ENCODE results near the gene ACOT12.

The ACOT12 gene

DNA sequence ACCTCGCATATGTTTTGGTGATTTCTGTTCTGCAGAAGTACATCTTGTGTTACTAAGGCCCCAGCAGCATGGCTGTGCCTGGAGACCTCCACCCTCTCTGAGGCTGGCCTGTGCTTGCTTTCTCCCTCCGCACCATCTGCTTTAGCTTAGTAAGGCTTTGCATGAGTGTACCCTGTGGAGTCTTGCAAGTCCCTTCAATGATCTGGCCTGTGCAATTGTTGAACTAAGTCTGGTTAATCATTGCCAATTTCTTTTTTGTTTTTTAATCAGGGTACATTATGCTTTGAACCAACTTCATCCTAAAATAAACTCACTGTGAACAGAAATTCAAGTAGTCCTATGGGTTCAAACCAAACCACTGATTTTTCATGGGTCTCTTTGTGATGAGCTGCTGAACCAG is 32.3 kb downstream of the ACOT12 start:
- Histone ChIP-seq H3K4me3 (ENCODE audit: low read depth, low read length) (no peak overlapping the region), H3K9ac (ENCODE audit: low read length) (no peak overlapping the region), H3K27ac (ENCODE audit: low read depth, low read length) (no peak overlapping the region), H3K27me3 (ENCODE audit: control insufficient read depth, insufficient read depth, low read length) (no peaks in the 10 kb centered on the region), H3K36me3 (ENCODE audit: control insufficient read depth, insufficient read depth, low read length) (no peaks in the 10 kb centered on the region), H3K4me1 (ENCODE audit: control insufficient read depth, insufficient read depth, low read length) (peaks cover 8% of the 10 kb centered on the region), H3K9me3 (ENCODE audit: control insufficient read depth, insufficient read depth, low read depth, low read length) (no peaks in the 10 kb centered on the region)

GRCh38 chr5:81360640-81361039 is 33.3 kb downstream of the ACOT12 start:
- no peak overlapping the region for H3K4me3 ChIP-seq (ENCODE audit: low read depth, low read length)
- no peaks in the 10 kb centered on the region for H3K36me3 ChIP-seq (ENCODE audit: control insufficient read depth, insufficient read depth, low read length)
- no peaks in the 10 kb centered on the region for H3K9me3 ChIP-seq (ENCODE audit: control insufficient read depth, insufficient read depth, low read depth, low read length)
- H3K27ac ChIP-seq (ENCODE audit: low read depth, low read length): no peak overlapping the region
- H3K27me3 ChIP-seq (ENCODE audit: control insufficient read depth, insufficient read depth, low read length): no peaks in the 10 kb centered on the region
- H3K9ac ChIP-seq (ENCODE audit: low read length): no peak overlapping the region
- peaks cover 8% of the 10 kb centered on the region for H3K4me1 ChIP-seq (ENCODE audit: control insufficient read depth, insufficient read depth, low read length)

- Histone ChIP-seq H3K27ac (ENCODE audit: low read depth, low read length) (no peak overlapping the region), H3K27me3 (ENCODE audit: control insufficient read depth, insufficient read depth, low read length) (no peaks in the 10 kb centered on the region), H3K9ac (ENCODE audit: low read length) (no peak overlapping the region), H3K4me3 (ENCODE audit: low read depth, low read length) (no peak overlapping the region), H3K9me3 (ENCODE audit: control insufficient read depth, insufficient read depth, low read depth, low read length) (no peaks in the 10 kb centered on the region), H3K36me3 (ENCODE audit: control insufficient read depth, insufficient read depth, low read length) (no peaks in the 10 kb centered on the region), H3K4me1 (ENCODE audit: control insufficient read depth, insufficient read depth, low read length) (peaks cover 8% of the 10 kb centered on the region)
Measured at GRCh38 chr5:81359881-81360280, 34.1 kb downstream of the ACOT12 start.

GRCh38 chr5:81359108-81359507 is 34.8 kb downstream of the ACOT12 start:
- Histone ChIP-seq H3K4me3 (ENCODE audit: low read depth, low read length) (no peak overlapping the region; the same call in 1 of the 2 replicates), H3K9me3 (ENCODE audit: control insufficient read depth, insufficient read depth, low read depth, low read length) (no peaks in the 10 kb centered on the region), H3K9ac (ENCODE audit: low read length) (no peak overlapping the region), H3K27me3 (ENCODE audit: control insufficient read depth, insufficient read depth, low read length) (no peaks in the 10 kb centered on the region), H3K36me3 (ENCODE audit: control insufficient read depth, insufficient read depth, low read length) (no peaks in the 10 kb centered on the region), H3K4me1 (ENCODE audit: control insufficient read depth, insufficient read depth, low read length) (peaks cover 8% of the 10 kb centered on the region), H3K27ac (ENCODE audit: low read depth, low read length) (no peak overlapping the region)

DNA sequence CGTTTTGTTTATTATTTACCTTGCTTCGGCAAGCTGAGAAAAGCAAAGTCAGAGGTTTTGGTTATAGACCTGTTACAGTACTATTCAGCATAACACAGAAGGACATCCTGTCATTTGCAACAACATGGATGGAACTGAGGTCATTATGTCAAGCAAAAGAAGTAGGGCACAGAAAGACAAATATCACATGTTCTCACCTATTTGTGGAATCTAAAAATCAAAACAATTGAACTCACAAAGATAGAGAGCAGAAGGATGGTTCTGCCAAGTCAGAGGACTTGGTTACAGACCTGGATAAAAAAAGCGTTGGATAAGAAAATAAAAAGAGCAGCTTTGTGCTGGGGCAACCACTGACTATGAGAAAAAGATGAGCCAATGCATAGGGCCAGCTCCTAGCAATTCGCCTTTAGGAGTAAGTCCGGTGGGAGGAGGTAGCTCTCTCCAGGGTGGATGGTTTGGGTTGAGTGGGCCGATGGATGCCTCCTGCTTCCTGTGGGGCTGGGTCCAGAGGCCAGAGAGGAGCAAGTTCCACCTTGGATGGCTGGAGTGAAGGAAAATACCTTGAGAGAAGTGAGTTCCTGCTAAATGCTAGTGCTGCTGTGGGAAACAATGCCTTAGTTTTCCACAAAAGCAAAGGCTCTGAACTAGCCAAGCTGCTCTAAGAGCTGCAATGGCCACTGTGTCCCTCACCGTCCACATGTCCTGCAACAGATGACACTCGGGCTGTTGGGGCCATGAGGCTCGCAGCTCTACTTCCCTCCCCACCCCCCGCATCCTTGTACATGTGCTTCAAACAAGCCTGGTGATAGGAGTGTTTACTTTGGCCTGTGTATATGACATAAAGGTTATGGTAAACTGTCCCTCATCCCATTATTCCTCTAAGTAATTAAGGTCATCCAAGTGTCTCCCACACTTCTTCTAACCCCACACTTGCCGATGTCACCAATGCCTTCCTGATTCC is 38.4 kb downstream of the ACOT12 start:
- H3K27ac ChIP-seq (ENCODE audit: low read depth, low read length): no peak overlapping the region
- peaks cover 8% of the 10 kb centered on the region for H3K4me1 ChIP-seq (ENCODE audit: control insufficient read depth, insufficient read depth, low read length)
- H3K9me3 ChIP-seq (ENCODE audit: control insufficient read depth, insufficient read depth, low read depth, low read length): no peaks in the 10 kb centered on the region
- H3K27me3 ChIP-seq (ENCODE audit: control insufficient read depth, insufficient read depth, low read length): no peaks in the 10 kb centered on the region
- H3K4me3 ChIP-seq (ENCODE audit: low read depth, low read length): no peak overlapping the region
- H3K36me3 ChIP-seq (ENCODE audit: control insufficient read depth, insufficient read depth, low read length): no peaks in the 10 kb centered on the region
- no peak overlapping the region for H3K9ac ChIP-seq (ENCODE audit: low read length)

GRCh38 chr5:81354093-81354492 is 39.8 kb downstream of the ACOT12 start:
- no peak overlapping the region for H3K27ac ChIP-seq (ENCODE audit: low read depth, low read length)
- no peaks in the 10 kb centered on the region for H3K9me3 ChIP-seq (ENCODE audit: control insufficient read depth, insufficient read depth, low read depth, low read length)
- no peaks in the 10 kb centered on the region for H3K27me3 ChIP-seq (ENCODE audit: control insufficient read depth, insufficient read depth, low read length)
- no peak overlapping the region for H3K9ac ChIP-seq (ENCODE audit: low read length)
- H3K4me1 ChIP-seq (ENCODE audit: control insufficient read depth, insufficient read depth, low read length): peaks cover under 1% of the 10 kb centered on the region; the same call in 1 of the 2 replicates
- H3K36me3 ChIP-seq (ENCODE audit: control insufficient read depth, insufficient read depth, low read length): no peaks in the 10 kb centered on the region
- H3K4me3 ChIP-seq (ENCODE audit: low read depth, low read length): no peak overlapping the region

- Histone ChIP-seq H3K27ac (ENCODE audit: low read depth, low read length) (no peak overlapping the region), H3K36me3 (ENCODE audit: control insufficient read depth, insufficient read depth, low read length) (no peaks in the 10 kb centered on the region), H3K4me1 (ENCODE audit: control insufficient read depth, insufficient read depth, low read length) (no peaks in the 10 kb centered on the region), H3K27me3 (ENCODE audit: control insufficient read depth, insufficient read depth, low read length) (no peaks in the 10 kb centered on the region), H3K4me3 (ENCODE audit: low read depth, low read length) (no peak overlapping the region), H3K9me3 (ENCODE audit: control insufficient read depth, insufficient read depth, low read depth, low read length) (no peaks in the 10 kb centered on the region), H3K9ac (ENCODE audit: low read length) (no peak overlapping the region)
Measured at GRCh38 chr5:81353189-81353588, 40.7 kb downstream of the ACOT12 start.

- Histone ChIP-seq H3K9ac (ENCODE audit: low read length) (no peak overlapping the region), H3K4me3 (ENCODE audit: low read depth, low read length) (no peak overlapping the region), H3K36me3 (ENCODE audit: control insufficient read depth, insufficient read depth, low read length) (no peaks in the 10 kb centered on the region), H3K27ac (ENCODE audit: low read depth, low read length) (no peak overlapping the region), H3K9me3 (ENCODE audit: control insufficient read depth, insufficient read depth, low read depth, low read length) (no peaks in the 10 kb centered on the region), H3K27me3 (ENCODE audit: control insufficient read depth, insufficient read depth, low read length) (no peaks in the 10 kb centered on the region), H3K4me1 (ENCODE audit: control insufficient read depth, insufficient read depth, low read length) (no peaks in the 10 kb centered on the region)
Measured at GRCh38 chr5:81350507-81350906, 43.4 kb downstream of the ACOT12 start.

- no peaks in the 10 kb centered on the region for H3K27me3 ChIP-seq (ENCODE audit: control insufficient read depth, insufficient read depth, low read length)
- no peak overlapping the region for H3K9ac ChIP-seq (ENCODE audit: low read length)
- no peaks in the 10 kb centered on the region for H3K9me3 ChIP-seq (ENCODE audit: control insufficient read depth, insufficient read depth, low read depth, low read length)
- no peak overlapping the region for H3K4me3 ChIP-seq (ENCODE audit: low read depth, low read length)
- no peaks in the 10 kb centered on the region for H3K4me1 ChIP-seq (ENCODE audit: control insufficient read depth, insufficient read depth, low read length)
- no peak overlapping the region for H3K27ac ChIP-seq (ENCODE audit: low read depth, low read length)
- H3K36me3 ChIP-seq (ENCODE audit: control insufficient read depth, insufficient read depth, low read length): no peaks in the 10 kb centered on the region
Measured at GRCh38 chr5:81349161-81349560, 44.8 kb downstream of the ACOT12 start.

DNA sequence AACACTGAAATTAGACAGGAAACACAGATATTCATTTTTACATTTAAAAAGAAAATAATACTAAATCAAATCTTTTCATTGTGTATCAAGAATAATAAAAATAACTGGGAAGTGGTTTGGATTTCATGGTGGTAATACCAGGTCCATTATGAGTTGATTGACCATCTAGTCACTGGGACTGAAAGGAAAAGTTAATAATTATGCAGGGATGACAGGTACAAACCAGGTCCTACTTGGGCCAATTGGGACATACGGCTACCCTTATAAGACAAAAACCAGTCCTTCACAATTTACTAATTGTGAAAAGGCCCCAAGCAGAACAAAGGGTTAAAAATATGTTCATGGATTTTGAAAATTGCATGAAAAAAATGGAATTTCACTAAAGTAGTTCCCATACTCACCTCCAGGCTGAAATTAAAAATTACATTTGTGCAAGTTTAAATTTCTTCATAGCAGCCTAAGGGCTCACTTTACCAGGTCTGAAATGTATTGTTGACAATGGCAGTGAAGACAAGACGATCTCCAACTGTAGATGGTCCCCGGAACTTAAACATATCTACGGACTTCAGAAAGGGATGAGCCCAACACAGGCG is 48.4 kb downstream of the ACOT12 start:
- Histone ChIP-seq H3K9ac (ENCODE audit: low read length) (no peak overlapping the region), H3K27me3 (ENCODE audit: control insufficient read depth, insufficient read depth, low read length) (no peaks in the 10 kb centered on the region), H3K4me3 (ENCODE audit: low read depth, low read length) (no peak overlapping the region), H3K36me3 (ENCODE audit: control insufficient read depth, insufficient read depth, low read length) (no peaks in the 10 kb centered on the region), H3K27ac (ENCODE audit: low read depth, low read length) (no peak overlapping the region), H3K4me1 (ENCODE audit: control insufficient read depth, insufficient read depth, low read length) (no peaks in the 10 kb centered on the region), H3K9me3 (ENCODE audit: control insufficient read depth, insufficient read depth, low read depth, low read length) (no peaks in the 10 kb centered on the region)

DNA sequence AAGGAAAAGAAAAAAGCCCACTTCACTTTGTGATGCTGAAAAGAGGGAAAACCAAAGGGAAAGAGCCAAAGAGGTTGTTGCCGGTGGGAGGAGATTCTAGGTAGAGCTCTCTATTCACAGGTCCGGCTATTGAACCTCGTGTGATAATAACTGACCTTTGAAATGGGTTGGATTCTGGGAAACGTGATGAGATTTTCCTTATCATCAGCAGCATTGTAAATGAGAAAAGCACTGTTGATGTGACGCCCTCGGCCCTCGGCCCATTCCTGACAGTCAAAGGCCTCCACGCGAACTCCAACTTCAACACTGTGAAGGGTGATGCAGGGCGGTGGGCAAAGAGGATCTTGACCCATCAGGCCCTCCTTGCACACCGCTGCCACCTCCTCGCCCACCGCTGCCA is 49.2 kb downstream of the ACOT12 start:
- Histone ChIP-seq H3K36me3 (ENCODE audit: control insufficient read depth, insufficient read depth, low read length) (no peaks in the 10 kb centered on the region), H3K27ac (ENCODE audit: low read depth, low read length) (no peak overlapping the region), H3K27me3 (ENCODE audit: control insufficient read depth, insufficient read depth, low read length) (no peaks in the 10 kb centered on the region), H3K4me3 (ENCODE audit: low read depth, low read length) (no peak overlapping the region), H3K9me3 (ENCODE audit: control insufficient read depth, insufficient read depth, low read depth, low read length) (no peaks in the 10 kb centered on the region), H3K4me1 (ENCODE audit: control insufficient read depth, insufficient read depth, low read length) (no peaks in the 10 kb centered on the region), H3K9ac (ENCODE audit: low read length) (no peak overlapping the region)
